GM19193 (cell line): Measurements from ENCODE around the gene F8.

Experiments
- POLR2A ChIP-seq: IDR thresholded peaks from 4 replicates; pipeline ENCODE4 v1.6.1; 2011; ENCODE audit not compliant: insufficient read depth, insufficient read length; ENCODE audit errors: extremely low read depth

F8 gene

GRCh38 chrX:155009994-155010472 lies 12.5 kb downstream of the F8 start:
- TF ChIP-seq POLR2A: no peak

DNA sequence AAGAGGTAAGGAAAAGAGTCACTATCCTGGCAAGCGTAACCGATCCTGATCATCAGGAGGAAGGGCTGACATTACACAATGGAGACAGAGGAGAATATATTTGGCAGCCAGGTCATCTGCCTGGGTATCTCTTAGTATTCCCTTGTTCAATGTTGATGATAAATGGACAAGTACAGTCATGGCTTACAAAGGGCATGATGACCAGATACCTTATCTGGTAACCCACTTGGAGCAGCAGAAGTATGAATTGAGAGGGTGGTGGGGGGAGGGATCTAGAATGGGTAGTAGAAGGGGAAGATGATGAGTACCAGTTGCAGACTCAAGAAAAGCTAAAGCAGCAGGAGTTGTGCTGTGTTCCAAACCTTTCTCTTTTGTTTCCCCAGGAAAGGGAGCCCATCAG lies 17.3 kb downstream of the F8 start:
- TF ChIP-seq POLR2A: no peak

DNA sequence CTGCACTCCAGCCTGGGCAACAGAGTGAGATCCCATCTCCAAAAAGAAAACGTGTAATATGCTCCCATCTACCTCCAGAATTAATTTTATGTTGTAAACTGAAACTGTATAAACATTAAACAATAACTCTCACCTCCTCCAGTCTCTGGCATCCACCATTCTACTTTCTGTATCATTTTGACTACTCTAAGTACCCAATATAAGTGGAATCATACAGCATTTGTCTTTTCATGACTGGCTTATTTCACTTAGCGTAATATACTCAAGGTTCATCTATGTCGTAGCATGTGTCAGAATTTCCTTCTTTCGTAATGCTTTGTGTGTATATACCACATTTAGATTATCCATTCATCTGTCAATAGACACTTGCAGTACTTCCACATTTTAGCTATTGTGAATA lies 20.6 kb downstream of the F8 start:
- no peak for TF ChIP-seq POLR2A

DNA sequence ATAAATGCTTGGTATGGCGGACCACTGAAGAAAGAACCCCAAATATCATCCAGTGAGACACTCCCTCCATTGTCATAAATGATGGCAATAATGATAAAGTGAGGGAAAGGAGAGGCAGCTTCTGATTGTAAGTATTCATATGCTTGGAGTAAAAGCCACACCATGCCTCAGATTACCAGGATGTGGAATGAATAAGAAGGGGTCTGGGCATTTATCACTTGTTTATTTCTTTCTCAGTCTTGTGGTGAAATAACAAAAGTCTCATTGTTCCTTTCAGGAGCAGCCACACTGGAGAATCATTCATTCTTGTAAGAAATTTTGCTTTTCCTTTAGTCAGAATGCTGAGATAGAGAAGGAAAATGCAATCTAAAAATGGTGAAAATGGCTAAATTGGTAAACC lies 21.7 kb downstream of the F8 start:
- TF ChIP-seq POLR2A: no peak

DNA sequence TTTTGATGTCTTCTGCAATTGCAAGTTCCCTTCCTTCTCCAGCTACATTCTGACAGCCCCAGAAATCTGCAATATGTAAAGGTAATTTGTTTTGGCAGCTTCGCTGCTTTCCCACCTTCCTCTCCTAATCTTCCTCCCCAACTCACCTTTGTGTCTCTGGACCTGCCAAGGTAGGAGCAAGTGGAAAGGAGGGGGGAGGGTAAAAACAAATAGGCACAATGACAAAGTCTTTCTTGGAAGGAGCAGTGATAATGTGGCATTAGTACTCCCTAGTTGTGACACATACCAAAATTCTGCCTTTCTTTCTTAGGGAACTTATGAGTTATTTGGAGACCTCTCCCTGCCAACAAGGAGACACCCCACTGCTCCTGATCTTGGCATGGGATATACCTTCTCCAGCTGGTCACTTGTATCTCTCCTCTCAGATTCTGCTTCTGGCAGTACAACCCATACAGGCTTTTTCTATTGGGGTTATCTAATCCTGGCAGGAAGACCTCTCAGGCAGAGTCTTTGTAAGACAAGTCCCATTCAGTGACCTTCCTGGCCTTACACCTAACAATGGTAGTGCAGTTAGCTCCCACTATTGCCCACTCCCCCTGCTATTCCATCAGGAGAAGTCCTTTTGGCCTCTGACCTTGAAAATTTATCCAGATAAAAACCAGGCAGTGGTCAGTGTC lies 24.2 kb downstream of the F8 start:
- TF ChIP-seq POLR2A: no peak

GRCh38 chrX:154991476-154991875 lies 31.0 kb downstream of the F8 start:
- no peak for TF ChIP-seq POLR2A

DNA sequence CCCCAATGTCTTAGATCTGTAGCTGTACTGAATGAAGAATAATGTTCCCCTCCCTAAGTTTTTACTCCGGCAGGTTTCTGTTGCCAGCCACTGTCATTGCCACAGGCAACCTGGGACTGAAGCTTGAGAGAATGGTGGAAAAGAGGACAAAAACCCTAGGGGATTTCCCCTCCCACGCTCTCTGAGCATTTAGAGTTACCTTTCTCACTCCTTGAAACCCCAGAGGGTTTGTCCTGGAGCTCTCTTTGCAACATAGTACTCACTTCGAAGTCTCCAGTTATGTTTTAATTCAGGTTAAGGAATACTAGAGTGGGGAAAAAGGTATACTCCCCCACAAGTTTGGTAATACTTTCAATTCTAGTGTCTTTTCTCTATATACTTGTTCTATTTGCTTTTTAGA lies 31.5 kb downstream of the F8 start:
- no peak for TF ChIP-seq POLR2A

- TF ChIP-seq POLR2A: no peak
These were observed 32.0 kb downstream of the F8 start for GRCh38 chrX:154990496-154990895.

DNA sequence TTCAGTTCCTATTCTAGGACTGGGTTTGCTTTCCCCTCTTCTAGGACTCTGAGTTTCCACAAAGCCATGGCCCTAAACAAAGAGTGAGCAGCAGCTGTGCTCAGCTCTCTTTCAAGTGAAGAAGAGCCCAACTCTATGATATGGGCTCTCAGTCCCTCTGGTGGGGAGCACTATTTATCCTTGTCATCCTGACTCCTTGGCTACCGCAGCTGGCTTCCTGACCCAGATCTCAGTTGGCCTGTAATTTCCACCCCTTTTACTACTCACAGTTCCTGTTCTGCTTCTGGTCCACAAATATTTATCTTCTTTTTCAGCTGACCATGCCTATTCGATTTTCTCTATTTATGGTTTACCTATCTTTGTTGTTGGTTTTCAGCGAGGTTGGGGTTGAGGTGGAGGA lies 33.8 kb downstream of the F8 start:
- no peak for TF ChIP-seq POLR2A

DNA sequence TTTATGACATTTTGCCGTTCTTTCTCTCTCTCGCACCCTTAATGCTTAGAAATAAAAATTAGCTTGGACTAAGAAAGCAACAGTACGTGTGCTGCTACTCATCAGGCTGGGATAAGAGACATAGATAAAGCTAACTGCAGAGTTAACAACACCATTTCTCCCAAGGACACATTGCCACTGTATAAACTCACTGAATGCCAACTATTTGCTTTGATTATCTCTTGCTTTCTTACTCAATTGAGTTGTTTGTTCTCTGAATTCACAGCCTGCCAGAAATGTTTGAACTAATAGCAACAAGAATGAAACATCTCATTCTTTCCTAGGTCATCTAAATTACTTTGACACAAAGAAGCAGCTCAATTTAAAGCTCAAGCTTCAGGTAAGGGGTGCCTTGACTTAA lies 34.6 kb downstream of the F8 start:
- TF ChIP-seq POLR2A: no peak

DNA sequence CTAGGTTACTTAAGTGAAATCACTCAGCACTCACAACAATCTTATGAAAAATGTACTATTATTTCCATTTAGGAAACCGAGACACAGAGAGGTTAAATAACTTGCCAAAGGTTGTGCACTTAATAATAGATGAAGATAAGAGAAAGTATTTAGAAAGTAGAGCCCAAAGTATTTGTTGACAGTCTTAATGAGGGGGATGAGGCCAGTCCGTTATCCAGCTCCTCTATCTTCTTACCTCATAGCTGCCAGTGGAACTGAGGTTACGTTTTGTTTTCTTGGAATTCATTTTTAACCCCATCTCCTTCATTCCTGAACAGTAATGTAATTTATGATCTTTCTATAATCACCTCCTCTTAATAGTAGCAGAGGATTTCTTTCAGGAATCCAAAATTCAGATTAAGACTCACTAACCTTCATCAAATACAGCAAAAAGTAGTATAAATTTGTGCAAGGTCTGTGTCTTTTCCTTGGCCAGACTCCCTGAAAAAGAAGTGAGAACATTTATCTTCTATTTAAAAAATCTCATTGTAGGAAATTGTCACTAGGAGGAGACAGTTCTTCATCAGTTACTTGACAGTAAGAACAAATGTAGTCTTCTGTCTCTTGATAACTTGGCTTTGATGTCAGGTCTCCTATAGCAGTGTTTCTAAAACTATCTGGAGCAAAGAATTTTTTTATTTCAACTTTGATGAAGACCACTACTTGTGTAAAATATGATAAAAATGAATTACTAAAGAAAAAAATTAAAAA lies 35.5 kb downstream of the F8 start:
- TF ChIP-seq POLR2A: no peak

DNA sequence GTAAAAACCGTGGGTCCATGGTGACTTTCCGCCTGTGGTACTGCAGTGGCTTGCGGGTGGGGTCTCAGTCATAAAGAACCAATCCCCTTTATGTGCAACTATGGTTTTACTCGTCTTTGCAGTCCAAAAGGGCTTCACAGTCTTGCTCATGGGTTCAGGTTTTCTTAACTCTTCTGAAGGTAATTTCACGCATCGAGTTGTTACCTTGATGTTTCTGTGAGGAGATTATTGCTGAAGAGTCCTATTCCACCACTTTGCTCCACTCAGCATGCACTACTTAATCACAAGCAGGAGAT lies 41.5 kb downstream of the F8 start:
- TF ChIP-seq POLR2A: no peak

- TF ChIP-seq POLR2A: no peak
These were observed 42.0 kb downstream of the F8 start for GRCh38 chrX:154980330-154981115.

DNA sequence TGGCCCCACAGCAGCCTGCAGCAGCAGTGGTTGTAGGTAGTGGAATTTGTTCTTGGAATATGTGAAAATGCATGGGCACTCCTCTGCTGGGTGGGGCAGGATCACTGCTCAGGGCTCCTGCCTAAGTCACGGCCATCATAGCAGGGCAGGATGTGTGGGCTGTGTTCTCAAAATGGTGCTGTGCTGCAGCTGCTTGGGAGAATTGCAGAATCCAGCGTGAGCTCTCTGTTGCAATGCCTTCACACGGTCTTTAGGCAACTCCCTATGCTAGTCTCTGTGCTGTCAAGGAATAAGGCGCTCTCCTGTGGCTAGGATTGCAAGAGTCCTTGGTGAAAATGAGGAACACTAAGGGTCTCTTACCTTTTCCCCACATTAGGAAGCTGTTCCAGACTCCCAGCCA lies 42.9 kb downstream of the F8 start:
- no peak for TF ChIP-seq POLR2A

GRCh38 chrX:154968353-154968752 lies 54.2 kb downstream of the F8 start:
- no peak for TF ChIP-seq POLR2A

DNA sequence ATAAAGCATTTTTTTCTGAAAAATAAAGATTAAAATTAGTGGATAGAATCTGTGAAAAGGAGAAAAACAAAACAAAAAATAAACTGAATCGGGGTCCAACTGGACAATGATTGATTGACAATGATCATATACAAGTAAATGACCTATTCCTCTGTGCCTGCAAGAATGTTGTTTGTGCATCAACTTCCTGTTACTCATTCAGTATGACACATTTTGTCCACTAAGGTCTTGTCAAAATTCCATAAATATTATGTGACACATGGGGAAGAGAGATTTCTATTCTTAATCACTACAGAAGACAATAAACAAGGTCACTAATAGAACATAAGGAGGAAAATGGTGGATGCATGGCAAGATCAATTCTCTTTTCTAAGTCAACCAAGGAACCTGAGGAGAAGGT lies 54.9 kb downstream of the F8 start:
- no peak for TF ChIP-seq POLR2A
